ENCODE results near the gene PITRM1. TPM values are rescaled to one million over a fixed set of nuclear protein-coding genes. Genes with fewer than 3 reads are reported as not detected.

The PITRM1 gene
- polyA plus RNA-seq, 1 donor from 2014 or later: 62.2 TPM

DNA sequence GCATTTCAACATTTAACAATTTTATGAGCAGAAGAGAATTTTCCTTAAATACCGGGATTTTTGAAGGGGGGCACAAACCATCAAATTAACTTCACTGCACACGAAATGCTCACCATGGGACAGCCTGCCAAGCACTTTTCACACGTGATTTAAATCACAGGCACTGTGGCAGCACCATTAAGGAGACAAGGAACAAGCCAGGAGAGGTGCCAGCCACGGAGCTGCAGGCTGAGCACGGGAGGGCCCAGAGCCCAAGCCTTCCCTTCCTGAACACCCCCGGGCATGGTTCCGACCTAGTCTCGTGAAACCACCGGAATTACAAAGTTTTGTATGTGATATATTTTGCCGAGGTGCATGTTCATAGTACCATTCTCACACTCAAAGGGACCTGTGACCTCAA lies 13.4 kb downstream of the PITRM1 start:
- Histone ChIP-seq H3K27me3 (ENCODE audit: insufficient read depth, low read depth, low read length) (no peaks in the 10 kb centered on the region), H3K27ac (ENCODE audit: low read length) (no peak overlapping the region), H3K9me2 (ENCODE audit: insufficient read depth, low read length) (no peaks in the 10 kb centered on the region), H4K20me1 (ENCODE audit: insufficient read depth) (no peaks in the 10 kb centered on the region), H3F3A (ENCODE audit: insufficient read depth, low read length, poor library complexity, severe bottlenecking) (no peaks in the 10 kb centered on the region), H3K9me3 (ENCODE audit: low read length) (no peaks in the 10 kb centered on the region), H3K36me3 (ENCODE audit: insufficient read depth, low read length) (peaks cover 14% of the 10 kb centered on the region), H3K4me3 (ENCODE audit: low read length) (no peak overlapping the region), H3K9ac (ENCODE audit: low read length) (no peak overlapping the region), H3K79me2 (replicated peaks; ENCODE audit: insufficient read depth, low read length) (no peaks in the 10 kb centered on the region), H3K4me2 (ENCODE audit: low read length) (no peak overlapping the region), H2AFZ (ENCODE audit: low read depth, low read length) (no peak overlapping the region)
- TF ChIP-seq SMC3 (conservative IDR thresholded peaks at IDR 0.05; ENCODE audit: poor library complexity) (no peak), MXI1 (conservative IDR thresholded peaks at IDR 0.05; ENCODE audit: poor library complexity, severe bottlenecking) (no peak), EP300 (conservative IDR thresholded peaks at IDR 0.05; ENCODE audit: poor library complexity, severe bottlenecking) (no peak), RAD21 (conservative IDR thresholded peaks at IDR 0.05) (no peak)
- TF ChIP-seq, protein P1, sequence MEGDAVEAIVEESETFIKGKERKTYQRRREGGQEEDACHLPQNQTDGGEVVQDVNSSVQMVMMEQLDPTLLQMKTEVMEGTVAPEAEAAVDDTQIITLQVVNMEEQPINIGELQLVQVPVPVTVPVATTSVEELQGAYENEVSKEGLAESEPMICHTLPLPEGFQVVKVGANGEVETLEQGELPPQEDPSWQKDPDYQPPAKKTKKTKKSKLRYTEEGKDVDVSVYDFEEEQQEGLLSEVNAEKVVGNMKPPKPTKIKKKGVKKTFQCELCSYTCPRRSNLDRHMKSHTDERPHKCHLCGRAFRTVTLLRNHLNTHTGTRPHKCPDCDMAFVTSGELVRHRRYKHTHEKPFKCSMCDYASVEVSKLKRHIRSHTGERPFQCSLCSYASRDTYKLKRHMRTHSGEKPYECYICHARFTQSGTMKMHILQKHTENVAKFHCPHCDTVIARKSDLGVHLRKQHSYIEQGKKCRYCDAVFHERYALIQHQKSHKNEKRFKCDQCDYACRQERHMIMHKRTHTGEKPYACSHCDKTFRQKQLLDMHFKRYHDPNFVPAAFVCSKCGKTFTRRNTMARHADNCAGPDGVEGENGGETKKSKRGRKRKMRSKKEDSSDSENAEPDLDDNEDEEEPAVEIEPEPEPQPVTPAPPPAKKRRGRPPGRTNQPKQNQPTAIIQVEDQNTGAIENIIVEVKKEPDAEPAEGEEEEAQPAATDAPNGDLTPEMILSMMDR (IDR thresholded peaks at IDR 0.05; ENCODE audit: poor library complexity, severe bottlenecking): no peak

DNA sequence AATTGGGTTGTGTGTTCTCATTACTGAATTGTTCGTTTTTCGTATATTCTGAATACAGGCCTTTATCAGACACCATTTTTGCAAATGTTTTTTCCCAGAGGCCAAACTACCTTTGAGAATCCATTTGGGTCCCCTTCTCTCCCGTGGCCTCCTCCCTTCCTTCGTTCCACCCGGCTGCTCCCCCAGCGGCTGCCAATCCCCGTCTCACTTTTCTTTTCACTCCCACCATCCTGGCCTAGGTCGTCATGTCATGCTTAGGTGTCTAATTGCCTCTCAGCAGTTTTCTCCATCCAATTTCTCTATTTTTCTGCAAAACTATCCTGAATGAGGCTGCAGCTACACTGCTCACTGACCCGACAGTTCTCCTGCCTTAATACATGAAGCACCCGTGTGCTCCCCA lies 17.9 kb downstream of the PITRM1 start:
- Histone ChIP-seq H3K27me3 (ENCODE audit: insufficient read depth, low read depth, low read length) (no peaks in the 10 kb centered on the region), H3K4me3 (ENCODE audit: low read length) (no peak overlapping the region), H2AFZ (ENCODE audit: low read depth, low read length) (no peak overlapping the region), H3K27ac (ENCODE audit: low read length) (no peak overlapping the region), H3K9me2 (ENCODE audit: insufficient read depth, low read length) (no peaks in the 10 kb centered on the region), H3K4me2 (ENCODE audit: low read length) (no peak overlapping the region), H3K9me3 (ENCODE audit: low read length) (no peaks in the 10 kb centered on the region), H3K36me3 (ENCODE audit: insufficient read depth, low read length) (peaks cover 14% of the 10 kb centered on the region), H3K9ac (ENCODE audit: low read length) (no peak overlapping the region), H3K79me2 (replicated peaks; ENCODE audit: insufficient read depth, low read length) (no peaks in the 10 kb centered on the region), H4K20me1 (ENCODE audit: insufficient read depth) (no peaks in the 10 kb centered on the region), H3F3A (ENCODE audit: insufficient read depth, low read length, poor library complexity, severe bottlenecking) (no peaks in the 10 kb centered on the region)
- TF ChIP-seq MXI1 (conservative IDR thresholded peaks at IDR 0.05; ENCODE audit: poor library complexity, severe bottlenecking) (no peak), POLR2AphosphoS5 (IDR thresholded peaks at IDR 0.05) (no peak)

DNA sequence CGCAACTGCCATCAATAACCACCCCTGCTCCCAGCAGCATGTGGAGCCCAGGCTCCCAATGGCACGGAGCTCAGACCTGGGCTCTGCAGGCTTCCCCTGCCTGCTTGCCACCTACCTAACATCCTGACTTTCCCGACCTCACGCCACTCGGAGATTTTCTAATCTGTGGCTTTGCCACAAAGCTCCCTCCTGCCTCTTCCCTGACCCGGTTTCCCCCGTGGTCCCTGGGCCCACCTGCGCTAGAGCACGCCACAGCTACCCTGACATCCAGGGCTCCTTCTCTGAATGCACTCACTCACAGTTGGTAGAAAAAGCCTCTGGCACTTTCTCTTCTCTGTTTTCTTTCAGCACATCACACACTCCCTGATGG lies 20.0 kb downstream of the PITRM1 start:
- H3F3A ChIP-seq (ENCODE audit: insufficient read depth, low read length, poor library complexity, severe bottlenecking): no peaks in the 10 kb centered on the region
- no peaks in the 10 kb centered on the region for H4K20me1 ChIP-seq (ENCODE audit: insufficient read depth)
- H3K79me2 ChIP-seq (replicated peaks; ENCODE audit: insufficient read depth, low read length): no peaks in the 10 kb centered on the region
- no peaks in the 10 kb centered on the region for H3K9me3 ChIP-seq (ENCODE audit: low read length)
- no peaks in the 10 kb centered on the region for H3K27me3 ChIP-seq (ENCODE audit: insufficient read depth, low read depth, low read length)
- no peak overlapping the region for H3K9ac ChIP-seq (ENCODE audit: low read length)
- H2AFZ ChIP-seq (ENCODE audit: low read depth, low read length): no peak overlapping the region
- TF ChIP-seq, protein P2, sequence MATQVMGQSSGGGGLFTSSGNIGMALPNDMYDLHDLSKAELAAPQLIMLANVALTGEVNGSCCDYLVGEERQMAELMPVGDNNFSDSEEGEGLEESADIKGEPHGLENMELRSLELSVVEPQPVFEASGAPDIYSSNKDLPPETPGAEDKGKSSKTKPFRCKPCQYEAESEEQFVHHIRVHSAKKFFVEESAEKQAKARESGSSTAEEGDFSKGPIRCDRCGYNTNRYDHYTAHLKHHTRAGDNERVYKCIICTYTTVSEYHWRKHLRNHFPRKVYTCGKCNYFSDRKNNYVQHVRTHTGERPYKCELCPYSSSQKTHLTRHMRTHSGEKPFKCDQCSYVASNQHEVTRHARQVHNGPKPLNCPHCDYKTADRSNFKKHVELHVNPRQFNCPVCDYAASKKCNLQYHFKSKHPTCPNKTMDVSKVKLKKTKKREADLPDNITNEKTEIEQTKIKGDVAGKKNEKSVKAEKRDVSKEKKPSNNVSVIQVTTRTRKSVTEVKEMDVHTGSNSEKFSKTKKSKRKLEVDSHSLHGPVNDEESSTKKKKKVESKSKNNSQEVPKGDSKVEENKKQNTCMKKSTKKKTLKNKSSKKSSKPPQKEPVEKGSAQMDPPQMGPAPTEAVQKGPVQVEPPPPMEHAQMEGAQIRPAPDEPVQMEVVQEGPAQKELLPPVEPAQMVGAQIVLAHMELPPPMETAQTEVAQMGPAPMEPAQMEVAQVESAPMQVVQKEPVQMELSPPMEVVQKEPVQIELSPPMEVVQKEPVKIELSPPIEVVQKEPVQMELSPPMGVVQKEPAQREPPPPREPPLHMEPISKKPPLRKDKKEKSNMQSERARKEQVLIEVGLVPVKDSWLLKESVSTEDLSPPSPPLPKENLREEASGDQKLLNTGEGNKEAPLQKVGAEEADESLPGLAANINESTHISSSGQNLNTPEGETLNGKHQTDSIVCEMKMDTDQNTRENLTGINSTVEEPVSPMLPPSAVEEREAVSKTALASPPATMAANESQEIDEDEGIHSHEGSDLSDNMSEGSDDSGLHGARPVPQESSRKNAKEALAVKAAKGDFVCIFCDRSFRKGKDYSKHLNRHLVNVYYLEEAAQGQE (IDR thresholded peaks at IDR 0.05; ENCODE audit: borderline replicate concordance): no peak
- TF ChIP-seq EP300 (conservative IDR thresholded peaks at IDR 0.05; ENCODE audit: poor library complexity, severe bottlenecking) (no peak), POLR2AphosphoS5 (IDR thresholded peaks at IDR 0.05) (no peak), MXI1 (conservative IDR thresholded peaks at IDR 0.05; ENCODE audit: poor library complexity, severe bottlenecking) (no peak), SMC3 (conservative IDR thresholded peaks at IDR 0.05; ENCODE audit: poor library complexity) (no peak), TAF1 (IDR thresholded peaks at IDR 0.05; ENCODE audit: low read depth) (no peak), RAD21 (conservative IDR thresholded peaks at IDR 0.05) (no peak), EZH2 (IDR thresholded peaks at IDR 0.05; ENCODE audit: borderline replicate concordance, insufficient read depth, low read length, poor library complexity, severe bottlenecking) (no peak)
- TF ChIP-seq, protein P1 (IDR thresholded peaks at IDR 0.05; ENCODE audit: poor library complexity, severe bottlenecking): no peak
- no peaks in the 10 kb centered on the region for H3K9me2 ChIP-seq (ENCODE audit: insufficient read depth, low read length)
- H3K36me3 ChIP-seq (ENCODE audit: insufficient read depth, low read length): peaks cover 9% of the 10 kb centered on the region
- no peak overlapping the region for H3K4me2 ChIP-seq (ENCODE audit: low read length)
- H3K27ac ChIP-seq (ENCODE audit: low read length): no peak overlapping the region
- no peak overlapping the region for H3K4me3 ChIP-seq (ENCODE audit: low read length)

All from neural cell (in vitro differentiated cells).